8988T (cell line): ENCODE data around the gene DPY19L2.
"Not testable (repeated sequence)": the region's sequence is repeated elsewhere in the genome, so short reads cannot be mapped to it uniquely, and the experiment has no call there.

Source experiments
- DNase-seq: peaks from one replicate; pipeline ENCODE4 v3.0.0; 2011

DPY19L2 gene

GRCh38 chr12:63668028-63668799 is at the start of gene DPY19L2:
TSS of gene DPY19L2 (minus strand) at chr12:63668493. CDS start at chr12:63668393, 100 bp downstream.
- no peak for DNase-seq

GRCh38 chr12:63716891-63717290 is 48.6 kb upstream of the DPY19L2 start:
- not testable (repeated sequence) for DNase-seq

DNA sequence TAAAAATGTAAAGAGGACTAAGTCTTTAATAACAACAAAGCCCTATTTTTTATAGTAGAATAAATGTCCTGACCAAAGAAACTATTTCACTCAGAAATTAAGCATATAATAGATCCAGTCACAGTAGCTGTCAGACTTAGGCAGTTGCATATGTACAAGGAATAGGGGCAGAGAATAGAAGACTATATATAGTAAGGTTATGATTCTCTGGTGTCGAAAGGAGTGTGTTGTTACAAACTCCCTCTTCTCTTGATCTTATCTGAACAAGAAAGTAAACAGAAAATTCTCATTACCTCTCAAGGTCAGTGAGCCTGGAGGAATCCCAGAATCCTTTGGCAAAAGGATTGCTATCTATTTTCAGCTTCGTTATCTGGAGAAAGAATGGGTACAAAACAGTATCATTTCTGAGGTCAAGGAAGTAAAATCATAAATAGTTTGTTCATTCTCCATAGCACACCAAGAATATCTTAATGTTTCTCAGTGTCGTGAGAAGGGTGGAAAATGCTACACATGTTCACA is 46.9 kb upstream of the DPY19L2 start:
- not testable (repeated sequence) for DNase-seq

- not testable (repeated sequence) for DNase-seq
These were observed 46.1 kb upstream of the DPY19L2 start for GRCh38 chr12:63714409-63714808.

- DNase-seq, result not testable (repeated sequence)
These were observed 45.4 kb upstream of the DPY19L2 start for GRCh38 chr12:63713681-63714075.

GRCh38 chr12:63712979-63713680 is 44.8 kb upstream of the DPY19L2 start:
- not testable (repeated sequence) for DNase-seq

DNA sequence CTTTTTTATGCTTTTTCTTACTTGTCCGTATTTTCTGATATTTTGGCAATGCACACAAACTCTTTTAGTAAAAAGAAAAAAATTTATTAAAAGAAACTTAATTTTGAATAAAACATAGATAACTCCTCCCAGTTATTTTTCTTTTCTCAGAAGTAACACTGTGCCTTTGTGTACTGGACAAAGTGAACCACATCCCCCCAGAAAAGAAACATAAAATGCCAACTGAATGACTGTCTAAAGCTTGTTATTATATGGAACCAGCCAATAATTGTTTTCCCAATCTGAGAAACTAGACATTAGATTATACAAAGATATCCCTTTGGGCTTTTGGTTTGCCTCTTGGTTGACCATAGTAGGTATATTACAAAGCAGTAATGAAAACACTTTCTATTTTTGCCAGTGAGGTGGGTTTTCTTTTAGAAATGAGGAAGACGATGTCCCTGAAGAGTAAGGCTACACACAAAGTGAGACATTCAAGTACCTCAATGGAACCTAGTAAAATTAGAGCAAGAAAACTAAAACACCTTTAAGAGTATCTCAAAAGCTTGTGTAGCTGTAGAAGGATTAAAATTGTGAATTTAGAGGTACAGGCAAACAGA is 44.2 kb upstream of the DPY19L2 start:
- not testable (repeated sequence) for DNase-seq

- not testable (repeated sequence) for DNase-seq
These were observed 43.0 kb upstream of the DPY19L2 start for GRCh38 chr12:63711339-63711738.

DNA sequence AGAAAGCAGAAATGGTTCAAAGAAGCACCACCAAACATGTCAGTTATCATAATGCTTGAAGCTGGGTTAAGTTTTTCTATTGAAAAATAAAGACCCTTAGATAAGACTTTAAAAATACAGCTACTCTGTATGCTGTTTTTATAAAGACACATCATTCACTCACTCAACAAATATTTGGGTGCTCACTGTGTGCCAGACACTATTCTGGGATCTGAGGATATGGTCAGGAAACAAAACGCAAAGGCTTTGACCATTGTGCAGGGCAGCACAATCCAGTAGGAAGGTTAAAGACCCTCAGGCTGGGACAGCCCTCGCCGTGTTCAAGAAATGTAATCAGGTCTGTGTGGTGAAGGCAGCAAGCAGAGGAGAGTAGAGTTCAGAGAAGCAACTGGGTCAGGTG is 38.0 kb upstream of the DPY19L2 start:
- no peak for DNase-seq

DNA sequence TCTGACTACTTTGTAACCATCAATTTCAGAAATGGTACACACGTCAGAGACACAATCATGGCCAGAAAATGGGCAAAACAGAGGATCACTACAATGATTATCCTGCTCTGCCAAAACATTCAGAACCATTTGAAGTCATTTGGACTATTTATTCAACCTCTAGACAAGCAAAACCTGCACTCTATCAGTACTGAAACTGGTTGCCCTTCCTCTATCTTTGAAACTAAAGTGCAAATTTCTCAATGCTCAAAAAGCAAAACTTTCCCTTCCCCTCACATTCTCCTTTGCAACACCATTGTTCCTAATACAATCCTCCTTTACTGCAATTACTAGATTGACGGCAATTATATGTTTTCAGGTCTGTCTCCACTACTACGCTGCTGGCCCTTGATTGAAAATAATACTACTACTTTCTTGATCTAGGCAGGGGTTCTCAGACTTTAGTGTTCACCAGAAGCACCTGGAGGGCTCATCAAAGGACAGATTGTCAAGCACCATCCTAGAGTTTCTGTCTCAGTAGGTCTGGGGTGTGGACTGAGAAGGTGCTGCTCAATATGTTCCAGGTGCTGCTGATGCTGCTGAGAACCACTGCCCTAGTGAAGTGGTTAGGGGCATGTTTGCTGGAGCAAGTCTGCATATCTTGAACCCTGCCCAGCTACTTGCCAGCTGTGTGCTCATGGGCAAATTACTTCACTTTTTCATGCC is 31.5 kb upstream of the DPY19L2 start:
- DNase-seq, result not testable (repeated sequence)

- DNase-seq, result not testable (repeated sequence)
These were observed 30.7 kb upstream of the DPY19L2 start for GRCh38 chr12:63699011-63699410.

DNA sequence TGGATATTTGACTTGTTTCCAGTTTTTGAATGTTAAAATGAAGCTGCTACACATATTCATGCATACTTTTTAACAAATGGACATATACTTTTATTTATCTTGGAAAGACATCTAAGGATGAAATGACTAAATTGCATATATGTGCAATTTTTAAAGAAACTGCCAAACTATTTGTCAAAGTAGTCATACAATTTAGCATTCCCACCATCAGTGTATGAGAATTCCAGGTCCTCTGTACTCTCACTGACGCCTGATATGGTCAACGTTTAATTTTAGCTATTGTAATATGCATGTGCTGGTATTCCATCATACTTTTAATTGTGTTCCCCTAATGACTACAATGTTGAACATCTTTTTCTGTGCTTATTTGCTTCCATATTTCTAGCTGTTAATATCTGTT is 22.5 kb upstream of the DPY19L2 start:
- DNase-seq, result not testable (repeated sequence)

- not testable (repeated sequence) for DNase-seq
These were observed 20.8 kb upstream of the DPY19L2 start for GRCh38 chr12:63689141-63689540.

DNA sequence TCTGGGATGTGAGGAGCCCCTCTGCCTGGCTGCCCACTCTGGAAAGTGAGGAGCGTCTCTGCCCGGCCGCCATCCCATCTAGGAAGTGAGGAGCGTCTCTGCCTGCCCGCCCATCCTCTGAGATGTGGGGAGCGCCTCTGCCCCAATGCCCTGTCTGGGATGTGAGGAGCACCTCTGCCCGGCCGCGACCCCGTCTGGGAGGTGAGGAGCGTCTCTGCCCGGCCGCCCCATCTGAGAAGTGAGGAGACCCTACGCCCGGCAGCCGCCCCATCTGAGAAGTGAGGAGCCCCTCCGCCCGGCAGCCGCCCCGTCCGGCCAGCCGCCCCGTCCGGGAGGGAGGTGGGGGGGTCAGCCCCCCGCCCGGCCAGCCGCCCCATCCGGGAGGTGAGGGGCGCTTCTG is 18.3 kb upstream of the DPY19L2 start:
- not testable (repeated sequence) for DNase-seq

DNA sequence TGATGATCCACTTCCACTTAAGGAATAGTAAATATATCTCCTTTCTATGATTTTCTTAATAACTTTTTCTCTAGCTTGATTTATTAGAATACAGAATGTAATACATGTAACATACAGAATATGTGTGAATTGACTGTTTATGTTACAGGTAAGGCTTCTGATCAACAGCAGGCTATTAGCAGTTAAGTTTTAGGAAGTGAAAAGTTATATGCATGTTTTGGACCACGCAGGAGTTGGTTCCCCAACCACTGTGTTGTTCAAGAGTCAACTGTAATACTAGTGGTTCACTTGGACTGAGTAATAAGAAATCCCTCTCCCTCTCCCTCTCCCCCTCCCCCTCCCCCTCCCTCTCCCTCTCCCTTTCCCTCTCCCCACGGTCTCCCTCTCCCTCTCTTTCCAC is 17.5 kb upstream of the DPY19L2 start:
- DNase-seq, result not testable (repeated sequence)

- DNase-seq, result not testable (repeated sequence)
These were observed 14.3 kb upstream of the DPY19L2 start for GRCh38 chr12:63682617-63683016.

- DNase-seq, result not testable (repeated sequence)
These were observed 12.5 kb upstream of the DPY19L2 start for GRCh38 chr12:63680758-63681157.

GRCh38 chr12:63672550-63672949 is 4.3 kb upstream of the DPY19L2 start:
- not testable (repeated sequence) for DNase-seq

DNA sequence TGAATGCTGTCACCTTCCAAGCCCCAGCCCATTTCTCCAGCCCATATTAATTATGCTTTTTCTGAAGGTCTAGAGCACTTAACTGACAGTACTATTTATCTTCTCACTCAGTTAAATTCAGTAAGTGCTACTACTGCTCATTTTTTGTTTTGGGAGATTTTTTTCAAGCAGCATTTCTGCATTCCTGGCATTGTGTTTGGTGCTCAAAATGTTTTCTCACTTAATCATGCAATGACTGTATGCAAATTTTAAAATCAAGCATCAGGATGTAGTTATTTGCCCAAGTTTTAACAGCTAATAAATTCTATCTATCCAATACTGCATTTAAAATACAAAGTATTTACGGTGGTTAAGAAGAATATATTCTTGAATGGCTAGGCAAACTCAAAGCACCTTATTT is 1.6 kb upstream of the DPY19L2 start:
- DNase-seq, result not testable (repeated sequence)

DNA sequence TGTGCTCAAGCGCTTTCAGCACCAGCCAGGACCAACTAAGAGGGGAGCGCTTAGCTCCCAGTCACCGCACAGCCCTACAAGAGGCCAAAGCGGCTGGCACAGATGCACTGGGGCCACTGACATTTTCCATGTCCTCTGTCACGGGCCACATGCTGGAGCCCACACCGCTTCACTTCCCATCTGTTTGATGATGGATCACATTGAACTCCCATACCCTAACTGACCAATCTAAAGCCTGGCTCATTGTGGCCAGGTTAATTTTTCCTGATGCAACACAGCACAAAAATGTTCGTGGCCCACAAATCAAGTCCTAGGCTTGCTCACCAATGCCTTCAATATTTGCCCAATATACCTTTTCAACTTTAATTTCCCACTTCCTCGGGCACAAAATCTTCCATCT is 1.1 kb upstream of the DPY19L2 start:
- not testable (repeated sequence) for DNase-seq

DNA sequence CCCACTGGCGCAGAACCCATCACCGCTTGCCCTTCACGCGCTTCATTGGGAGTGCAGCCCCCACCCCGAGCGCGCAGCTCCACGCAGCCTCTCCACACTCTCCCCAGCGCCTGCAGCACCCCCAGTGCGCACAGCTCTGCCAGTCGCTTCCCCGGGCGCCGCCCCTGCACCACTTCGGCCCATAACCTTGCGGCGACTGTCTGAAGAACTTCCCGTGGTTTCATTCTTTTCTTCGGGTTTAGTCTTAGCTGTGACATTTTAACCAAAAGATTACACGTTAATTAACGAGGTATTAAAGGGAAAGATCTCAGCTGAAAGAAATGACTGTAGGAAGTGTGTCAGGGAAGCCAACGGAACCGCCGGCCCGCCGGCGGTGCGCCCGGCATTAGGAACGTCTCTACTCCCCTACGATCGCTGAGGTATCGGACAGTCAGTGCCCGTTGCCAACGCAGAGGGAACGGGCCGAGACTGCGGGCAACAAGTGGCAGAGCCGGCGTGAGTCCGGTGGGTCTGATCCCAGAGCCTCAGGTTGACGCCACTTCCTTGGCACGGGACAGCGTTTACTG is 590 bp upstream of the DPY19L2 start:
- not testable (repeated sequence) for DNase-seq

GRCh38 chr12:63663005-63663404 is 5.3 kb downstream of the DPY19L2 start:
- not testable (repeated sequence) for DNase-seq
